SK-N-SH treated with all-trans-retinoic acid at 6 μM for 48 hours (cell line): ENCODE measurements around the gene KRT7.

ENCODE experiments used
- ATAC-seq: fragments of 200-7000 bp; cut with Tn5 transposase; 3 replicates; pipeline ENCODE4 v1.9.1; 2020; ENCODE audit warnings: mild to moderate bottlenecking, moderate library complexity
- ARNTL ChIP-seq: fragments of 450-650 bp; formaldehyde crosslinking; IDR thresholded peaks from 2 replicates; pipeline ENCODE4 v1.5.0; 2020; ENCODE audit warnings: low read depth, mild to moderate bottlenecking, moderate library complexity, borderline replicate concordance
- BACH2 ChIP-seq: fragments of 250-450 bp; sonication (Bioruptor Pico); IDR thresholded peaks from 2 replicates; pipeline ENCODE4 v1.9.0; 2021; ENCODE audit warnings: mild to moderate bottlenecking, borderline replicate concordance
- CREB5 ChIP-seq: fragments of 250-450 bp; sonication (Bioruptor Pico); IDR thresholded peaks from 2 replicates; pipeline ENCODE4 v1.5.1; 2020; ENCODE audit warnings: low read depth, mild to moderate bottlenecking, moderate library complexity
- CSDC2 ChIP-seq: fragments of 250-450 bp; sonication (Bioruptor Pico); IDR thresholded peaks from 2 replicates; pipeline ENCODE4 v1.5.0; 2020; ENCODE audit warnings: mild to moderate bottlenecking, moderate library complexity
- CSRNP3 ChIP-seq: fragments of 250-450 bp; sonication (Bioruptor Pico); IDR thresholded peaks from 2 replicates; pipeline ENCODE4 v1.5.1; 2021; ENCODE audit warnings: mild to moderate bottlenecking, moderate library complexity
- ESRRG ChIP-seq: fragments of 250-450 bp; sonication (Bioruptor Pico); IDR thresholded peaks from 2 replicates; pipeline ENCODE4 v1.6.1; 2021; ENCODE audit warnings: mild to moderate bottlenecking
- GLIS3 ChIP-seq: fragments of 250-450 bp; sonication (Bioruptor Pico); IDR thresholded peaks from 2 replicates; pipeline ENCODE4 v1.5.0; 2020; ENCODE audit warnings: mild to moderate bottlenecking, moderate library complexity
- ISL1 ChIP-seq: fragments of 250-450 bp; sonication (Bioruptor Pico); IDR thresholded peaks from 2 replicates; pipeline ENCODE4 v2.1.2; 2022; ENCODE audit warnings: mild to moderate bottlenecking, moderate library complexity
- OSR1 ChIP-seq: fragments of 250-450 bp; sonication (Bioruptor Pico); IDR thresholded peaks from 2 replicates; pipeline ENCODE4 v1.8.0; 2022; ENCODE audit warnings: moderate library complexity, mild to moderate bottlenecking, inconsistent platforms
- PATZ1 ChIP-seq: fragments of 250-450 bp; sonication (Bioruptor Pico); IDR thresholded peaks from 2 replicates; pipeline ENCODE4 v1.8.0; 2020; ENCODE audit warnings: mild to moderate bottlenecking, moderate library complexity, borderline replicate concordance
- POU6F1 ChIP-seq: fragments of 250-450 bp; sonication (Bioruptor Pico); IDR thresholded peaks from 2 replicates; pipeline ENCODE4 v1.8.0; 2021; ENCODE audit warnings: low read depth, mild to moderate bottlenecking, moderate library complexity, borderline replicate concordance
- PPARA ChIP-seq: fragments of 250-450 bp; sonication (Bioruptor Pico); IDR thresholded peaks from 2 replicates; pipeline ENCODE4 v1.5.0; 2020; ENCODE audit warnings: mild to moderate bottlenecking, borderline replicate concordance
- RARB ChIP-seq: fragments of 250-450 bp; sonication (Bioruptor Pico); IDR thresholded peaks from 2 replicates; pipeline ENCODE4 v1.8.0; 2021; ENCODE audit warnings: mild to moderate bottlenecking, moderate library complexity
- SNAI2 ChIP-seq: fragments of 250-450 bp; sonication (Bioruptor Pico); IDR thresholded peaks from 2 replicates; pipeline ENCODE4 v1.5.0; 2020; ENCODE audit warnings: mild to moderate bottlenecking, moderate library complexity
- TOX ChIP-seq: fragments of 250-450 bp; sonication (Bioruptor Pico); IDR thresholded peaks from 2 replicates; pipeline ENCODE4 v1.8.0; 2021; ENCODE audit warnings: mild to moderate bottlenecking, moderate library complexity, borderline replicate concordance
- TSHZ2 ChIP-seq: fragments of 250-450 bp; sonication (Bioruptor Pico); IDR thresholded peaks from 2 replicates; pipeline ENCODE4 v1.5.0; 2020; ENCODE audit warnings: mild to moderate bottlenecking, moderate library complexity
- ZC3H10 ChIP-seq: fragments of 250-450 bp; sonication (Bioruptor Pico); IDR thresholded peaks from 2 replicates; pipeline ENCODE4 v1.5.1; 2021; ENCODE audit warnings: mild to moderate bottlenecking, moderate library complexity
- ZFP3 ChIP-seq: fragments of 250-450 bp; sonication (Bioruptor Pico); IDR thresholded peaks from 2 replicates; pipeline ENCODE4 v1.5.0; 2020; ENCODE audit warnings: mild to moderate bottlenecking, moderate library complexity
- ZNF70 ChIP-seq: fragments of 450-650 bp; formaldehyde crosslinking; IDR thresholded peaks from 2 replicates; pipeline ENCODE4 v1.5.0; 2020; ENCODE audit warnings: mild to moderate bottlenecking, moderate library complexity
- ZNF8 ChIP-seq: fragments of 450-650 bp; formaldehyde crosslinking; IDR thresholded peaks from 2 replicates; pipeline ENCODE4 v1.5.0; 2020; ENCODE audit warnings: mild to moderate bottlenecking, moderate library complexity

The KRT7 gene

GRCh38 chr12:52208424-52209165 is 24.4 kb upstream of the KRT7 start:
- no peak for ATAC-seq

GRCh38 chr12:52209321-52209720 is 23.7 kb upstream of the KRT7 start:
- TF ChIP-seq BACH2 (CRISPR knock-in tag), result no peak
- TF ChIP-seq OSR1, result no peak
- TF ChIP-seq ISL1, result no peak
- TF ChIP-seq TOX (CRISPR knock-in tag), result no peak
- TF ChIP-seq TSHZ2, result no peak
- no peak for TF ChIP-seq ZNF70 (CRISPR knock-in tag)
- TF ChIP-seq ZC3H10, result no peak
- TF ChIP-seq POU6F1, result no peak
- no peak for TF ChIP-seq GLIS3 (CRISPR knock-in tag)
- ATAC-seq, result no peak

More at GRCh38 chr12:52208424-52209165, 24.4 kb upstream of the KRT7 start:
- TF ChIP-seq TOX (CRISPR knock-in tag) (no peak), CSDC2 (no peak), PATZ1 (CRISPR knock-in tag) (no peak), BACH2 (CRISPR knock-in tag) (no peak), ZFP3 (CRISPR knock-in tag) (no peak), ZNF8 (CRISPR knock-in tag) (no peak), PPARA (CRISPR knock-in tag) (no peak), ZC3H10 (no peak), RARB (CRISPR knock-in tag) (no peak), CREB5 (CRISPR knock-in tag) (no peak), ARNTL (no peak), ESRRG (CRISPR knock-in tag) (no peak), SNAI2 (CRISPR knock-in tag) (no peak), ZNF70 (CRISPR knock-in tag) (no peak), OSR1 (no peak), CSRNP3 (CRISPR knock-in tag) (no peak)

GRCh38 chr12:52210186-52210924 is 22.7 kb upstream of the KRT7 start:
- no peak for ATAC-seq
- TF ChIP-seq PPARA (CRISPR knock-in tag), result no peak
- no peak for TF ChIP-seq ZFP3 (CRISPR knock-in tag)
- TF ChIP-seq TSHZ2, result no peak
- TF ChIP-seq CSRNP3 (CRISPR knock-in tag), result no peak
- TF ChIP-seq POU6F1, result no peak
